Body of pancreas (tissue), 4 donors: ENCODE data around the gene FUS. TPM values are rescaled to one million over a fixed set of nuclear protein-coding genes. Genes with fewer than 3 reads are reported as not detected.

Experiments used
- ATAC-seq: fragments of 150-250 bp; one replicate; pipeline ENCODE4 v1.9.1; 2016
- DNase-seq, 4 donors: peaks; one replicate each; pipeline ENCODE4 v3.0.0-alpha.2; 2019
- H3K27ac ChIP-seq, 4 donors: fragments of 200-600 bp; sonication (generic); 1 replicate in 3 of 4; 2 replicates in 1 of 4; pipeline versions ENCODE4 v1.5.1 to v1.6.1; 2016 to 2019; ENCODE audit warnings: mild to moderate bottlenecking in 1 of 4, mixed read lengths in 1 of 4, moderate library complexity in 1 of 4
- H3K27me3 ChIP-seq, 2 donors: fragments of 200-600 bp; sonication (generic); one replicate each; pipeline ENCODE4 v1.6.0; 2016; ENCODE audit warnings: mild to moderate bottlenecking in 1 of 2
- H3K36me3 ChIP-seq, 2 donors: fragments of 200-600 bp; sonication (generic); replicated peaks in 1 of 2; 2 replicates each; pipeline ENCODE4 v1.5.1; 2016; ENCODE audit warnings: low read depth in 2 of 2; ENCODE audit not compliant: insufficient read depth in 1 of 2
- H3K4me1 ChIP-seq: fragments of 200-600 bp; sonication (generic); one replicate; pipeline ENCODE4 v1.6.0; 2016
- H3K4me3 ChIP-seq, 2 donors: fragments of 200-600 bp; sonication (generic); 1 replicate in 1 of 2; 2 replicates in 1 of 2; pipeline ENCODE4 v1.5.1; 2016 to 2019
- H3K9me3 ChIP-seq, 3 donors: fragments of 200-600 bp; sonication (generic); 1 replicate in 2 of 3; 2 replicates in 1 of 3; pipeline ENCODE4 v1.5.1; 2016
- CTCF ChIP-seq, 7 experiments: fragments of 450-650 bp in 4 of 7; fragments of 200-600 bp in 3 of 7; sonication (generic) in 3 of 7; IDR thresholded peaks; one replicate each; pipeline ENCODE4 v1.5.1; 2016 to 2019; ENCODE audit warnings: antibody characterized with exemption in 7 of 7
- POLR2A ChIP-seq, 3 donors: fragments of 450-650 bp; IDR thresholded peaks; one replicate each; pipeline ENCODE4 v1.6.1; 2016; ENCODE audit warnings: antibody characterized with exemption in 3 of 3, mild to moderate bottlenecking in 2 of 3
- WGBS, 2 donors: methylation state at CpG; one replicate each; pipeline ENCODE4 v1.1.5; 2017; 5-methylcytosine and 5-hydroxymethylcytosine counted together
- intact Hi-C: fragments of 100-400 bp; cut with DNase I; formaldehyde crosslinking; loops from one replicate; pipeline ENCODE4 v1.15.1; 2023
- total RNA-seq, 2 donors: library from RNA; depleted of rRNA; stranded (reverse); fragments of >200 nt; gene quantifications; one replicate each; pipeline ENCODE4 v1.1.0, GENCODE V29; 2016

FUS gene
- total RNA-seq, 2 donors from 2014 or later: 43.6 to 68.9 TPM

- 92 to 100% methylated on average over 1 of the region's 1 CpG for WGBS, 2 donors
- no peaks in the 10 kb centered on the region for H3K9me3 ChIP-seq
- H3K27me3 ChIP-seq: peaks cover 0 to 15% of the 10 kb centered on the region in 2 donors
- no peaks in the 10 kb centered on the region for H3K36me3 ChIP-seq
- peaks cover 27% of the 10 kb centered on the region for H3K4me1 ChIP-seq
- intact Hi-C loops: no loop called here
- TF ChIP-seq POLR2A (IDR thresholded peaks at IDR 0.05) (no peak), CTCF (IDR thresholded peaks at IDR 0.05) (no peak)
- no peak overlapping the region for H3K4me3 ChIP-seq
- ATAC-seq (no peak), DNase-seq (no peak)
- H3K27ac ChIP-seq: no peak overlapping the region
Measured at GRCh38 chr16:31213342-31213741, 33.4 kb downstream of the FUS start.

GRCh38 chr16:31213877-31214707, 34.2 kb downstream of the FUS start, which contains the start of gene TRIM72:
TRIM72 (plus strand) TSS chr16:31214119; CDS start chr16:31214739, 620 bp downstream.
- DNase-seq: no peak
- H3K4me3 ChIP-seq: peak within 1 kb of the TSS in 1 of 2 donors; percentile 18
- 79 to 88% methylated on average over 14 to 25 of the region's 25 CpGs for WGBS, 2 donors
- H3K36me3 ChIP-seq: no peaks in the 10 kb centered on the region
- H3K9me3 ChIP-seq: no peaks in the 10 kb centered on the region
- ATAC-seq: no peak
- no peak within 1 kb of the TSS for H3K27ac ChIP-seq
- TF ChIP-seq CTCF (IDR thresholded peaks at IDR 0.05) (no peak), POLR2A (IDR thresholded peaks at IDR 0.05) (no peak)
- intact Hi-C loops: no loop called here
- H3K4me1 ChIP-seq: peaks cover 27% of the 10 kb centered on the region
- H3K27me3 ChIP-seq: peaks cover 0 to 15% of the 10 kb centered on the region in 2 donors

- 0 to 12% methylated on average over 1 to 58 of the region's 58 CpGs for whole genome bisulfite sequencing, 2 donors
- intact Hi-C loops: no loop called here
- no peaks in the 10 kb centered on the region for H3K36me3 ChIP-seq
- ATAC-seq: peak; percentile 30
- DNase-seq: peak in 1 of 4 donors; percentile 9
- H3K9me3 ChIP-seq: no peaks in the 10 kb centered on the region
- no peak for TF ChIP-seq CTCF (IDR thresholded peaks at IDR 0.05)
- TF ChIP-seq POLR2A (IDR thresholded peaks at IDR 0.05): no peak
- H3K4me1 ChIP-seq: peaks cover 27% of the 10 kb centered on the region
- peaks cover 0 to 15% of the 10 kb centered on the region in 2 donors for H3K27me3 ChIP-seq
- H3K27ac ChIP-seq: no peak overlapping the region
- H3K4me3 ChIP-seq: peak overlapping the region in 1 of 2 donors; percentile 18
Measured at GRCh38 chr16:31214708-31215286, 34.9 kb downstream of the FUS start.

GRCh38 chr16:31215287-31216162, 35.6 kb downstream of the FUS start:
- no peaks in the 10 kb centered on the region for H3K36me3 ChIP-seq
- TF ChIP-seq POLR2A (IDR thresholded peaks at IDR 0.05) (peak in 2 of 3 donors; percentile 31 to 34), CTCF (IDR thresholded peaks at IDR 0.05) (no peak)
- no peaks in the 10 kb centered on the region for H3K9me3 ChIP-seq
- H3K27me3 ChIP-seq: peaks cover 0 to 15% of the 10 kb centered on the region in 2 donors
- intact Hi-C loops: no loop called here
- ATAC-seq: peak; percentile 82
- peak overlapping the region in 1 of 2 donors; percentile 18 for H3K4me3 ChIP-seq
- peaks cover 27% of the 10 kb centered on the region for H3K4me1 ChIP-seq
- no peak overlapping the region for H3K27ac ChIP-seq
- peak; percentile 52 to 74 (median 64) for DNase-seq
- WGBS, 2 donors: 0 to 1% methylated on average over 24 to 62 of the region's 63 CpGs
